Smooth muscle cell of the brain vasculature (primary cell): ENCODE measurements around the gene MEG3.
A peak's percentile ranks its signal among the peaks of the same experiment; 100 is the strongest.
"Not testable (repeated sequence)": the region's sequence is repeated elsewhere in the genome, so short reads cannot be mapped to it uniquely, and the experiment has no call there.

ENCODE experiments used
- DNase-seq: peaks from one replicate; pipeline ENCODE4 v3.0.0-alpha.2; 2012; ENCODE audit warnings: low read depth, low spot score

The MEG3 gene

GRCh38 chr14:100815478-100816285 lies 10.2 kb upstream of the MEG3 start:
- DNase-seq = peak; percentile 47

GRCh38 chr14:100816286-100816949 lies 9.5 kb upstream of the MEG3 start:
- DNase-seq = no peak

GRCh38 chr14:100816950-100817901 lies 8.7 kb upstream of the MEG3 start:
- no peak for DNase-seq

- no peak for DNase-seq
These were observed 7.7 kb upstream of the MEG3 start for GRCh38 chr14:100818221-100818699.

GRCh38 chr14:100818923-100819322 lies 7.0 kb upstream of the MEG3 start:
- DNase-seq = not testable (repeated sequence)

GRCh38 chr14:100819453-100819828 lies 6.5 kb upstream of the MEG3 start:
- DNase-seq = no peak

GRCh38 chr14:100819829-100820475 lies 6.0 kb upstream of the MEG3 start:
- no peak for DNase-seq

GRCh38 chr14:100820957-100821356 lies 5.0 kb upstream of the MEG3 start:
- DNase-seq = no peak

GRCh38 chr14:100822013-100822412 lies 3.9 kb upstream of the MEG3 start:
- no peak for DNase-seq

GRCh38 chr14:100822532-100823296 lies 3.2 kb upstream of the MEG3 start:
- no peak for DNase-seq

GRCh38 chr14:100823413-100824080 lies 2.4 kb upstream of the MEG3 start:
- DNase-seq = no peak

GRCh38 chr14:100824091-100824551 lies 1.8 kb upstream of the MEG3 start:
- no peak for DNase-seq

GRCh38 chr14:100824901-100825712 lies 811 bp upstream of the MEG3 start:
- no peak for DNase-seq

- no peak for DNase-seq
These were observed 628 bp downstream of the MEG3 start for GRCh38 chr14:100826391-100827100.

- DNase-seq = no peak
These were observed 1.4 kb downstream of the MEG3 start for GRCh38 chr14:100827101-100828021.

- DNase-seq = peak; percentile 59
These were observed 2.3 kb downstream of the MEG3 start for GRCh38 chr14:100828031-100828769.

GRCh38 chr14:100830681-100831080 lies 4.8 kb downstream of the MEG3 start:
- no peak for DNase-seq
